Nephron progenitor cell (in vitro differentiated cells): ENCODE data around the gene PARD3B.

Source experiments
- DNase-seq: peaks from one replicate; pipeline ENCODE4 v3.0.0; 2021
- H3K27ac Mint-ChIP-seq: 2 replicates; pipeline ENCODE4 v1.8.0; 2021; ENCODE audit warnings: mild to moderate bottlenecking, moderate library complexity, mixed read lengths
- H3K27me3 Mint-ChIP-seq: 2 replicates; pipeline ENCODE4 v1.8.0; 2021; ENCODE audit warnings: mild to moderate bottlenecking, low read depth, mixed read lengths; ENCODE audit not compliant: poor library complexity
- H3K36me3 Mint-ChIP-seq: 2 replicates; pipeline ENCODE4 v1.8.0; 2021; ENCODE audit warnings: low read depth, mixed read lengths
- H3K4me1 Mint-ChIP-seq: 2 replicates; pipeline ENCODE4 v1.8.0; 2021; ENCODE audit warnings: mixed read lengths
- H3K4me3 Mint-ChIP-seq: 2 replicates; pipeline ENCODE4 v1.8.0; 2021; ENCODE audit warnings: mild to moderate bottlenecking, moderate library complexity, mixed read lengths
- H3K9me3 Mint-ChIP-seq: 2 replicates; pipeline ENCODE4 v1.8.0; 2021; ENCODE audit warnings: mild to moderate bottlenecking, moderate library complexity, mixed read lengths
- CTCF ChIP-seq: fragments of 200-600 bp; sonication (generic); IDR thresholded peaks from 2 replicates; pipeline ENCODE4 v1.5.0; 2021; ENCODE audit warnings: antibody characterized with exemption

The PARD3B gene

DNA sequence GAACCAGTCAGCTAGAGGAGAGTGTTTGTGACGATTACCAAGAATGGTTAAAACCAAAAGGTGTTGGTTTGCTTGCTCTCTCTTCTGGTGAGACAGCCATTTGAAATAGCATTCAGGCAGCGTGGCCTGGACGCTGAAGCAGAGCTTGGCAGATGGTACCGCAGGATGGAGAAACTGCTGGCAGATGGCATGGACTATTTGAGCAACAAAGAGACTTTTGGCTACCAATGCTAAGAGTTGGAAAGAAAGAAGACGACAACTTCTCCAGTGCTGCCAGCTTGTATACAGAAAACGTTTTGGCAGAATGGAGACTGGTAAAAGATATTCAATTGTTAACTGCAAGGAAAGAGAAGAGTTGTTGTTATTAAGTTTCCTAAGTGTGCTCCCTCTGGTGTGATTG is 315.0 kb downstream of the PARD3B start:
- TF ChIP-seq CTCF, result no peak
- no peaks in the 10 kb centered on the region for H3K4me1 Mint-ChIP-seq
- no peak overlapping the region for H3K27ac Mint-ChIP-seq
- H3K27me3 Mint-ChIP-seq, result no peaks in the 10 kb centered on the region
- H3K36me3 Mint-ChIP-seq, result no peaks in the 10 kb centered on the region
- H3K4me3 Mint-ChIP-seq, result no peak overlapping the region
- peaks cover 13% of the 10 kb centered on the region for H3K9me3 Mint-ChIP-seq
- DNase-seq, result no peak

GRCh38 chr2:204862809-204863208 is 317.5 kb downstream of the PARD3B start:
- Mint-ChIP-seq H3K9me3 (peaks cover 13% of the 10 kb centered on the region), H3K27me3 (no peaks in the 10 kb centered on the region), H3K36me3 (no peaks in the 10 kb centered on the region), H3K4me1 (no peaks in the 10 kb centered on the region), H3K27ac (no peak overlapping the region), H3K4me3 (no peak overlapping the region)
- DNase-seq, result no peak
- no peak for TF ChIP-seq CTCF

DNA sequence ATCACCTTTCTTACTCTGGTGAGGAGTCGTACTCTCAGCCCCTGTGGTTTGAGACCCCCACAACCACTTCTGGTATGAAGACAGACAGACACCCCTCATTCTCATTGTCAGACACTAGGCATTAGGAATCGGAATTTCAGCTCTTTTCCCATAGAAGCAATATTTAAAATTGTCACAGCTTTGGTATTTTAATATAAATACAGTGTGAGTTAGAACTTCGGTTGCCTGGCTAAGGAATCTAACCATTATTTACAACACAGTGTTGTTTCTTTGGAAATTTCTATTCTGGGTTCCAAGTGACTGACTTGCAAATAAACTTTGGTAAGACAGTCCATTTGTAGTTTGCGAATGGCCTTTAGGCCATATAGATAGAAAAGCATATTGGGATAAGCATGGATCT is 318.1 kb downstream of the PARD3B start:
- Mint-ChIP-seq H3K27ac (no peak overlapping the region), H3K36me3 (no peaks in the 10 kb centered on the region), H3K27me3 (no peaks in the 10 kb centered on the region), H3K4me1 (no peaks in the 10 kb centered on the region), H3K9me3 (peaks cover 13% of the 10 kb centered on the region), H3K4me3 (no peak overlapping the region)
- TF ChIP-seq CTCF, result no peak
- no peak for DNase-seq

DNA sequence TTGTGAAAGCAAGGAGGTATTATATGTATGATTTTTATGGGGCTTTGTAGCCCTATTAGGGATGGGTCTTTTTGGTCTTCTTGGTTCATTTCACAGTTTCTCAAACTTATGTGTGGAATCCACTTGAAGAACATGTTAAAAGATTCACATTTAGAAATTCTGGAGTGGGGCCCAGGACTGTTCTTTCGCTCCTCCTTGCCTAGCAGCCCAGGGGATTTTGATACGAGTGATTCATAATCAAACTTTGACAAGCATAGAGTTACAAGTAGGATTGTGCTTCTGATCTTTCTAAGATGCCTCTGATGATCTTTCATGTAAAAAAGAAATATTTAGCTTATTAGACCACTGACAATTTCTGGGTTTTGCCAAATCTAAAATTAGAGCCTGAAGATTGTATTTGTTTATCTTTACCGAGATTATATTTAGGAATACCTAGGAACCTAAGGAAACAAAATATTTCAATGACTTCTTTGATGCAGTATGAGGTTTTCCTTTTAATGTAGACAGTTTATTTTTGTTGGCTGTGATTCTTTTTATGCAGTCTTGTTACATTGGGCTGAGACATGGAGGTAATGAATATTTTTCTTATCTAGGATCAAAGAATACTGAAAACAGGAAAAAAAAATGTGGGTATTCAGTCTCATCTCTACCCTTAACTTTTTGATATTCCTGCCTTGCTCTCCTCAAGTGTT is 324.0 kb downstream of the PARD3B start:
- Mint-ChIP-seq H3K9me3 (peaks cover 8% of the 10 kb centered on the region), H3K27me3 (peaks cover 5% of the 10 kb centered on the region), H3K36me3 (no peaks in the 10 kb centered on the region), H3K4me3 (no peak overlapping the region), H3K27ac (no peak overlapping the region), H3K4me1 (peaks cover 15% of the 10 kb centered on the region)
- no peak for DNase-seq
- no peak for TF ChIP-seq CTCF

- Mint-ChIP-seq H3K36me3 (no peaks in the 10 kb centered on the region), H3K27me3 (peaks cover 5% of the 10 kb centered on the region), H3K27ac (peak overlapping the region; percentile 12), H3K4me1 (peaks cover 15% of the 10 kb centered on the region), H3K9me3 (peaks cover 8% of the 10 kb centered on the region), H3K4me3 (no peak overlapping the region)
- TF ChIP-seq CTCF, result no peak
- DNase-seq, result no peak
Observed at GRCh38 chr2:204870053-204870452, 324.8 kb downstream of the PARD3B start.
